Astrocyte of the spinal cord (primary cell): ENCODE data around the gene SFXN4.
"Not testable (repeated sequence)": the region's sequence is repeated elsewhere in the genome, so short reads cannot be mapped to it uniquely, and the experiment has no call there.

ENCODE experiments used
- DNase-seq: peaks from one replicate; pipeline ENCODE4 v3.0.0; 2011; ENCODE audit warnings: low read depth, low spot score
- H3K4me3 ChIP-seq: 2 replicates; pipeline ENCODE4 v1.5.1; 2011; ENCODE audit warnings: low read depth, mild to moderate bottlenecking, low read length, moderate library complexity
- CTCF ChIP-seq: IDR thresholded peaks from 2 replicates; pipeline ENCODE4 v1.5.1; 2012; ENCODE audit warnings: low read depth, mild to moderate bottlenecking, low read length, inconsistent platforms
- in situ Hi-C: cut with HindIII; loops from 2 replicates; pipeline ENCODE4 v1.10.0; 2017; ENCODE audit warnings: low sequenced_read_pairs

The SFXN4 gene

GRCh38 chr10:119149157-119149556 lies 16.4 kb downstream of the SFXN4 start:
- no peak for TF ChIP-seq CTCF
- in situ Hi-C loops, result no loop called here
- no peak overlapping the region for H3K4me3 ChIP-seq
- no peak for DNase-seq

GRCh38 chr10:119143657-119144056 lies 21.9 kb downstream of the SFXN4 start:
- no peak overlapping the region for H3K4me3 ChIP-seq
- DNase-seq, result no peak
- no peak for TF ChIP-seq CTCF
- in situ Hi-C loops, result no loop called here

DNA sequence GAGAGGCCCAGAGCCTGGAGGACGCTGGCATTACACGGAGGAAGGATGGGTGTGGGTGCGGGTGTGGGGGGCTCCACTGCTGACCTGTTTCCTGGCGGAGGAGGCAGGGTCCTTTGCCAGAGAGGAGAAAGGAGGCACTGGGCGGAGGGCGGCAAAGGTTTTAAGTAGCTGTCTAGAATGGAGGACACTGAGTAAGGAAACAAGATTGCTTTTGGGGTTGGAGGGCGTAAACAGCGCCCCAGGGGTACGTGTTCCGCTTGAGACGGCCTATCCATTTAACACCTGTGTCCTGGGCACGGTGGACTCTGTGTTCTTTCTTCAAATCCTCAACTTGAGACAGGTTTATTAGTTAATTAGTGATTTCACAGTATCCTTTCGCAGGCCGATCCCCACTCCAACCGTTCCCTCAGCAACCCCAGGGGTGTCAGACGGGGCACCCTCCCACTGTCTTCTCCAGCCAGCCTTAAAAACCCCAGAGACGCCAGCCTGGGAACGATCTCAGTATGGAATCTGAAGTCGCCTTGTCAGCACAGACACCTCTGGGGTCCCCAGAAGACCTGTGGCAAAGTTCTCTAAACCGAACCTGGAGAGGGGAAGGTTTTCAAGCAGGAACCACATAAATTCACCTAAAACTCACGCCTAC lies 24.8 kb downstream of the SFXN4 start:
- no peak for TF ChIP-seq CTCF
- in situ Hi-C loops, result no loop called here
- no peak for DNase-seq
- H3K4me3 ChIP-seq, result no peak overlapping the region

DNA sequence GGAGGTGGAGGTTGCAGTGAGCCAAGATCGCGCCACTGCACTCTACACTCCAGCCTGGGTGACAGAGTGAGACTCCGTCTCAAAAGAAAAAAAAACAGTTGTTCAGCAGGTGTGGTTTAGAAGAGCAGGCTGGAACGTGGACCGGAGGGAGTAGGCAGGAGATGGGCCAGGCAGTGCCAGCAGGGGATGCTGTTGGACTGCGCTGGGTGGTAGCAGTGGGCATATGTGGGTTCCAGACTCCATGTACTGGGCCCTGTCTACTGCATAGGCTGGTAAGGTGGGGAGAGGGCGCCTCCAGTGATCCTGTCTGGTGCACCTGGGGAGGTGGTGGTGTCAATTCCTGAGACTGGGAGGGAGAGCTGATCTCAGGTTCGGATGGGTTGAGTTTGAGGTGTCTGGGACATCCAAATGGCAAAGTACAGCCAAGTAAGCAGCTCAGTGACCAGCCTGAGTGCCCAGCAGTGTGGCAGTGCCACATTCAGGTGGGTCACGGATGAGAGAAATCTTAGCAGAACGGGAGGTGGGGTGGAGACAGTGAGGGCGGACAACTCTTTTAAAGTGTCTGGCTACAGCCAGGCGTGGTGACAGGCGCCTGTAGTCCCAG lies 25.9 kb downstream of the SFXN4 start:
- H3K4me3 ChIP-seq, result no peak overlapping the region
- DNase-seq, result no peak
- in situ Hi-C loops, result no loop called here
- TF ChIP-seq CTCF, result peak; percentile 69

- DNase-seq, result no peak
- TF ChIP-seq CTCF, result no peak
- in situ Hi-C loops, result no loop called here
Measured at GRCh38 chr10:119138346-119139306, 26.9 kb downstream of the SFXN4 start.

GRCh38 chr10:119137878-119138277 lies 27.6 kb downstream of the SFXN4 start:
- DNase-seq, H3K4me3 ChIP-seq, in situ Hi-C loops: not testable (repeated sequence)

More at GRCh38 chr10:119138346-119139306, 26.9 kb downstream of the SFXN4 start:
- H3K4me3 ChIP-seq, result no peak overlapping the region
